Stimulated activated CD8-positive, alpha-beta memory T cell treated with anti-CD3 and anti-CD28 coated beads, Interleukin-15, amount 100 ng/mL, for 1 hour (primary cell): Measurements from ENCODE around the gene GLCE.

Experiments
- DNase-seq: peaks from one replicate; pipeline ENCODE4 v3.0.0-alpha.2; 2020; ENCODE audit warnings: low read depth

The GLCE gene

DNA sequence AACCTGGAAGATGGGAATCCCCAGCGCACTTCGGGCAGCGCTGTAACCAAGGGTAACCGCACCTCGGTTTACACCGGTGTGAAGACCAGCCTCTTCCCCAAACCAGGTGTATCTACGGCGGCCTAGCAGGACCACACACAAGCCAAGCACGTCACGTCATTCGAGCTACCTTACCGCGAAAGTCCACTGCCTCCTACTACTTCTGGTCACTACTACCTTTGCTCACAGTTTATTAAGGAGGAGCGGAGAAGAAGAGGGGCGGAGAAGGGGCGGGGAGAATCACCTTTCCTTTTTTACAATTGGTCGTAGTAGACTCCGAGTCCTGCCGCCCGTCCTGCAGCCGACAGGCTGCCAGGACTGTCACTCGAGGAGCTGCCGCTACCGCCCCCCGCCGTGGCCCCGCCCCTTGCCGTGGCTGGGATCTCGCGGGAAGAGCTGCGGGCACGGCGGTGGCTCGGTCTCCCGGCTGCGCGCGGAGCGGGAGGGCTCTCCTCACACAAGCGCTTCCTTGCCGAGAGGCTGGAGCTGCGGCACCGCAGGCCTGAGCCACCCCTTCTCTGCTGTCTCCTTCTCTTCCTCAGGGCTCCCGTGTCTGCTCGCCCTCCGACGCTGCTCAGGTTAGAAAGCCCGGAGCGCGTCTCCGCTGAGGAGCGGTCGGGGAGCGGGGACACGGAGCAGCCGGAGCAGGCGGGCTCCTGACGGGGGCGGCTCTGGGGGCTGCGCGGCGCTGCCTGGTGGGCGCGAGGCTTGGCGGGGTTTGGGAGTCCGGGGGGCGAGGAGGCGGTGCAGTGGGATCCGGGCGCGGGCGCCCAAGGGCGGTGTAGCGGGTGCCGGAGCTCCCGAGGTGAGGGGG, at the start of gene GLCE:
Gene GLCE, plus strand, starts transcription at position 495 of the 853 bp plus-strand sequence. CDS start 95,172 bp downstream, outside the sequence.
- DNase-seq: peak; percentile 79

DNA sequence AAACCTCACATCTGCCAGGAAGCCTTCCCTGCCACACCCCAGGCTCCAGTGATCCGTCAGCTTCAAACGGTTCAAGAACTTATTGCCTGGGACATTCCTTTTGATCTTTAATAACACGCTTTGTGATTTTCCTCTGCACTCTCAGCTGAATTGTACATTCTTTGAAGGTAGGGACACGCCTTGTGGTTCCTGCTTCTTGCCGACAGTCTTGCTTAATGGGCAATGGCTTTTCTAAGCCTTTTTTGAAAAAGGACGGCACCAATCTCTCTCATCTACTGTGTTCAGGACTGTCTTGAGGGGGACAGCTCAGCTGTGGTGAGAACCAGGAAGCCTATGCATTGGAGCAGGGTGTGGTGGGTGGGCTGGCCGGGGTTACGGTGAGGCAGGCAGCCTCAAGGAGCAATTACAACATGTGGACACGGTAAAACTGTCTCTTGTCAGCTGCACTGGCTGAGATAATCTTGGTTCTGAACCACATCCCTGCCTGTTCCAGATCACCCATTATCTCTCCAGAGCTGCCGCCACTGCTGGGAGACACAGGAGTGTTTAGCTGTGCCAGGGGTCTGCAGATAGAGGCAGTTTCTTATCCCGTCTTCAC, 46.0 kb upstream of the GLCE start:
- no peak for DNase-seq

DNA sequence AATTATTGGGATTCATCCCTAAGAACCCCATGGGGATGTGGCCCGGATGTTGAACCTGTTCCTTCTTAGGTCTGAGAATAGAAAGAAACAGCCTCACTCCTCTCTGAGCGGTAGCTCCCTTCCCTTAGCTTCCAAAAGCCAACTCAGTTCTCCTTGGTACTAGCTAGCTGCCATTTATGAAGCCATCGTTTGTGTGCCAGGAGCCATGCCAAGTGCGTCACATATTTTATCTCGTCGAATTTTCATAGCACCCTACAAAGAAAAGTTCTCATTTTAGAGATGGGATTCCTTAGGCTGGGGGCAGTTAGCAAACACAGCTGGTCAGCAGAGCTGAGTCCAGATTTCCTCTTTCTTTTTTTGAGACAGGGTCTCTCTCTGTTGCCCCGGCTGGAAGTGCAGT, 45.4 kb upstream of the GLCE start:
- no peak for DNase-seq

DNA sequence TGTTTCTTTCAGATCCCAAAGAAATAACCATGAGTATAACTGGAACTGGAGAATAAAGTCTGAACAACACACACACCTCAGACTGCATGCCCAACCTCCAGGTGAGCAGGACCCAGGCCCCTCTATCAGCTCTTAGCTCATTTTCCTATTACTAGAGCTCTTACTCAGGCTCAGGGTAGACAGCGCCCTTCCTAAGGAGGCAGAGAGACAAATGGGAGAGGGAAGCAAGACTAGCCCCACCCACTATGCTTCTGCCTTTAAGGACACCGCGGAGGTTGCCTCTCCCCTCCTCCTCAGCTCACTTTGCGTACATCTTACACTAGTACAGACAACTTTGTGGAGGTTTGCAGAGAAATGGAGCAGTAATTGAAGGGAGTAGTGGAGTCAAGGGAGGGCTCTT, 44.0 kb upstream of the GLCE start:
- DNase-seq: no peak

DNA sequence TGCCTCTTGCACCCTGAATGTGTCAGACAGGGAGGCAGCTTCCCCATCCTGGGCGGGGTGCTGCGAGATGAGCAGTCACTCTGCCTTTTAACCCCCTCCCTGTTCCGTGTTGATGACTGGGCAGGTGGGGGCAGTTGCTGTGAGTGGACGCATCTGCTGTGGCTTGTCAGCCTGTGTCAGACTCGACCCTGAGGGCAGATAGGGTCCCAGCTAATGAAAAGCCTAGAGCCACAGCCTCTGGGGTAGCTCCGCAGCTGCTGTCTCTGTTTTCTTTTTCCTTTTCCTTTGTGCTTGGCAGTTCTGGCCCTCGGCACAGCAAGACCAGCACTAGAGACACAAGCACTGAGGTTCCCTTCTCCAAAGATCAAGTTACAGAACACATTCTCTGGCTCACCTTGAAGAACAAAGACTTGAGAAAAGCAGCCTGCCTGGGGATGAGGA, 43.0 kb upstream of the GLCE start:
- no peak for DNase-seq

DNA sequence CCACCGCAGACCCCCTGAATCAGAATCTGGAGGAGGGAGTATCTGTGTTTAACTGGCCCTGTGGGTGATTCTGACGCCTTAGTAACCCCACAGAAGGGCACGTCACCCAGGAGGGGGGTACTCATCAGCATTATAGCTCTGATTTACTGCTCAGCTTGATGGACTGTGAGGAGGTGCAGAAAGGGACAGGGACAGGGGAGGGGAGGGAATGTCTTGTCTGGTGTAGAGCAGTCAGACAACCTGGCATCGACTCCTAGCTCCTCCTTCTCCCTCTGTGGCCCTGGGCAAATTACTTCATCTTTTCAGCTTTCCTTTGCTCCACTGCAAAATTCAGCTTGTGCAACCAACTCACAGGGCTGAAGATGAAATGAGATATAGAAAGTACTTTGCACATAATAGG, 42.3 kb upstream of the GLCE start:
- no peak for DNase-seq

DNA sequence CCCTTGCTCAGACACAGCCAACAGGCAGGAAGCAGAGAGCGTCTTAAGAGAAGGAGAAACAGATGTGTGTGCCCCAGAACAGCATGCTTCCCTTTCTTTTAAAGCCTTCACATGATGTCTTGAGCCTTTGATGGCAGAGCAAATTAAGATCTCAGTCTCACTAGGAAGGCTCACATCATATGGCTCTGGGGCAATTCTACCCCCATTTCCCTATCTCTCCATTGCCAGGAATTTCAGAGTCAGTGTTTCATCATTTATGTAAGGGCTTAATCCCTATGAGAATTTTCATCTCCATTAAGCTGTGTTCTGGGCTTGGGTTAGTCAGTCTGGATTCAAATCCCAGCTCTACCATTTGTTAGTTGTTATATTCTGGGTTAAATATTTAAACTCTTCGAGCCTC, 41.4 kb upstream of the GLCE start:
- no peak for DNase-seq

DNA sequence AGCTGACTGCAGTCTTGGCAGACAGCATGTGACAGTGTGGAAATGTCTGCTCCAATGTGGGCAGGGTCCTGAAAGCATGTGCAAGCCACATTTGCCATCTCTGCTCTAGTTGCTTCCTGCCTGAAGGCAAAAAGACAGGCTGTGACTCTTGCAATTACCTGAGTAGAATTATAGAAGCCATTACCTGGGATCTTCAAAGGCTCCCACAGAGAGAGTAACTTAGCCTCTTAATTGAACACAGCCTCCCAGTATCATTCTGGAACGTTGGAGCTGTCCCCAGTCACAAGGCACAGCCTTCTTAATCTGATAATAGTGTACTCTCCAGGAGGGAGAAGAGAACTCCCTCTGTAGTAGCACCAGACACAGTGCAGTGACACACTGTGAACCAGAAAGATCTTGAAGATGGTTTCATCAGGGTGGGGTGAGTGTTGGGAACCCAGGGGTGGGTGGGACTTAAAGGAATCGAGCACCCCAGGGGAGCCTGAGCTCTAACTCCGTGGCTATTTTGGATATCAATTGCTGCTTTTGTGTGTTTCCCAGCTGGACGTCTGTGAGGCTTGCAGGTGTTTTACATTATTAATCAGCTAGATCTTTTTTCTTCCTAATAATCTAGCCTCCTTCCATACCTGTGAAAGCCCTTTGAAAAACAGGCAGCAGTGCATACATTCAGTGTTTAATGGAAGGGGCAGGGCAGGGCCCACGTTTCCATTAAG, 40.6 kb upstream of the GLCE start:
- DNase-seq: no peak

DNA sequence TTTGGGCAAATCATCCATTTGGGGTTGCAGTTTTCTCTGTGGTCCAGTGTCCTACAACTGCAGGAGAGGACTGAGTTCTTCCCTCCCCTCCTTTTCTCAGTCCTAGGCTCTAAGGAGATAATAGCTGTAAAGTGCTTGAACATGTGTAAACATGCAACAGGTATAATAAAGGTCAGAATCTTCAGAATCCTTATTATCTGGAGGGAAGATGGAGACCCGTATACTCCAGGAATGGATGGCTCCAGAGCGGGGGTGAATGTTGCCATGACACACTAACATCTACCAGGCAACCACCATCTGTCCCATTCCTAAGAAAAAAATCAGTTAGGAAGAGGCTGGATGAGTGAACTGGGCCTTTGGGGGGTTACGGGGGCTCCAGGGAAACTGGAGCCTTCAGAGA, 39.7 kb upstream of the GLCE start:
- DNase-seq: no peak

DNA sequence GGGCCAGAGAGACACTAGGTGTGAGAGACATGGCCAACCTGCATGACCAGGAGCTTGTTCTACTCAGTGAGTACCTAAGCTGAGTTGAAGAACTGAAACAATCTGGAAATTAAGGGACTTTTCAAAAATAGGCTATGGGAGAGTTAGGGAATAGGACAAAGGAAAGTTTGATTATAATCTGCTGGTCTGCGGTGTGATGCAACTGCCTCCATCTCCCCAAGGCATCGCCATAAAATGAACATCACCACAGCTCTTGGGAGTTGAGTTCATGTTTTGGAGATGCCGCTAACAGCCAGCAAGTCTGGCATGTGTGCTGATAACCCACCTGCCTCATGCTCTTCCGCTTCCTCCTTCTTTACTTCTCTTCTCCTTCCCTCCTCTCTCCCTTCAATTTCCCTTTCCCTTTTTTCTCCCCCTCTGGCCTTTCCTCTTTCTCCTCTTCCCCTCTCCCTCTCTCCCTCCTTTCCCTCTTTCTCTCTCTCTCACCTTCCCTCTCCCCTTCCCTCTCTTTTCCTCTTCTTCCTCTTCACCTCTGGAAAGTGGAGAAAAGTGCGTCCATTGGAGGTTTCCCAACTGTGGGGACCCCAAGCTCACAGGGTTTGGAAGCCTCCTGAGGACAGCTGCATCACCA, 39.1 kb upstream of the GLCE start:
- no peak for DNase-seq

DNA sequence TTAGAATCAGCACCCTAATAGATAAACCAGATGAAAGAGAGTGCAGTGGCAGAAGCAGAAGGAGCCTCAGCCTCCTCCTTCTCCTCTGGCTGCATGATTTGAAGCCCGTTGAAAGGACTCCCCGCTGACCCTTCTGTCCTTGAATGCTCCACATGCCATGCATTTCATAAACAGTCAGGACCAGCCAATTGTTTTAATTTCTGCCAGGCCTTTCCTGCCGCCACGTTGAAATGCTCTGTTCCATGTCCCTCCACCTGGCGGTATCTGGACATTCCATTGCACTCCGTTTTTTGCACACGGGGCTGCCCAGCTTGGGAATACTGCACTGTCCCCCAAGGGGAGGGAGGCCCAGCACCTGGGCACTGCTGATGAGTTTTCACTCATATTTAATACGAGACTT, 35.2 kb upstream of the GLCE start:
- DNase-seq: no peak

DNA sequence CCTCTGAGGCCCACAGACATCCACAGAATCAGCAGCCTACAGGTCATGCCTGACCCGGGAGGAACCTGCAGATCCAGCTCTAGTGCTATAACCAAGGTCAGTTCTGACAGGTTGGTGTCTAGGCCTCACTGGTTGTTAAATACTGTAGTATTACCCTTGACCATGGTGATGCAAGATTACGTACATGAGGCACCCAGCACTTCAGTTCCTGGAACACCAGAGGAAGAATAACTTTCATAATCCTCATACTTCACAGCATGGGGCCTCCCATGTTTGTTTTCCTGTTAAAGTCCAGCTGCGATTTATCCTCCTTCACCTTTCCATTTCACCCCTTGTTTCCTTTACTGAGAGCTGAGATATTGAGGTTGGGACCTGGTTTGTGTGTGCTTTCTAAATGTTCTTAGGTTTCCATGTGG, 34.4 kb upstream of the GLCE start:
- DNase-seq: no peak

DNA sequence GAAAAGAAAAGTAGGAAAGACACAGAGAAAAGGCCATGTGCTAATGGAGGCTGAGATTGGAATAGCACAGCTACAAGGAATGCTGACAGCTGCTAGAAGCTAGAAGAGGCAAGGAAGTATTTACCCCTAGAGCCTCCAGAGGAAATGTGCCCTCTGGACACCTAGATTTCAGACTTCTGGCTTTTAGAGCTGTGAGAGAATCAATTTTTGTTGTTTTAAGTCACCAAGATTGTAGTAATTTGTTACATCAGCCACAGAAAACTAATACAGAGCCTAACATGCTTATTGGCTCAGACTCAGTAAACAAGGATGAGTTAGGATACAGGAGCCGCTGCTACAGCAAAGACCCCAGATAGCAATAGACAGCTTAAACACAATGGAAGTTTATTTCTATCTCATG, 33.1 kb upstream of the GLCE start:
- DNase-seq: no peak

DNA sequence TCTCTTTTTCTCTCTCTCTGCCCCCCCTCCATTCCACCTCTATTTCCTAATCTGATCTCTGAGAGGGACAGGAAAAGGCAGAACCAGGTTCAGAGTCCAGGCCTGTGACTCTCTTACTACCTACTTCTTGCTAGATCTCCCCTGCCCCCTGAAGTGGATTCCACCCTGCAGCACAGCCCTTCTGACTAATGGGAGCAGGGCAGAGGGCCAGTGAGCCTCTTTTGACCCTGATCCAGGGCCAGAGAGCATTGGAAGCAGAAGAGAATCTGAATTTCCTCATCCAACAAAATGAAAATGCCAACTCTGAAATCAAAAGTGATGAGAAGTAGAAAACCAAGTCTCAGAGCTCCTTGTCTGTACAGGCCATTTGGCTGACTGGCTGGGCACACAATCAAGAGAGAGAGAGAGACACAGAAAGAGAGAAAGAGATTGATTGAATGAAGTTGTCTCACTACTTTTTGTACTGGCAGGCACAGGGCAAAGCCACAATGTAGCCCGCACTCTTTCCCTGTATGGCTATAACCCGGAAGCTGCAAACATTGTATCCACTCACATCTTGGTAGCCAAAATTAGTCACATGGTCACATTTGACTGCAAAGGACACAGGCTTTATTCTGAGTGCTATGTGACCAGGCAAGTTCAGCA, 31.6 kb upstream of the GLCE start:
- no peak for DNase-seq

DNA sequence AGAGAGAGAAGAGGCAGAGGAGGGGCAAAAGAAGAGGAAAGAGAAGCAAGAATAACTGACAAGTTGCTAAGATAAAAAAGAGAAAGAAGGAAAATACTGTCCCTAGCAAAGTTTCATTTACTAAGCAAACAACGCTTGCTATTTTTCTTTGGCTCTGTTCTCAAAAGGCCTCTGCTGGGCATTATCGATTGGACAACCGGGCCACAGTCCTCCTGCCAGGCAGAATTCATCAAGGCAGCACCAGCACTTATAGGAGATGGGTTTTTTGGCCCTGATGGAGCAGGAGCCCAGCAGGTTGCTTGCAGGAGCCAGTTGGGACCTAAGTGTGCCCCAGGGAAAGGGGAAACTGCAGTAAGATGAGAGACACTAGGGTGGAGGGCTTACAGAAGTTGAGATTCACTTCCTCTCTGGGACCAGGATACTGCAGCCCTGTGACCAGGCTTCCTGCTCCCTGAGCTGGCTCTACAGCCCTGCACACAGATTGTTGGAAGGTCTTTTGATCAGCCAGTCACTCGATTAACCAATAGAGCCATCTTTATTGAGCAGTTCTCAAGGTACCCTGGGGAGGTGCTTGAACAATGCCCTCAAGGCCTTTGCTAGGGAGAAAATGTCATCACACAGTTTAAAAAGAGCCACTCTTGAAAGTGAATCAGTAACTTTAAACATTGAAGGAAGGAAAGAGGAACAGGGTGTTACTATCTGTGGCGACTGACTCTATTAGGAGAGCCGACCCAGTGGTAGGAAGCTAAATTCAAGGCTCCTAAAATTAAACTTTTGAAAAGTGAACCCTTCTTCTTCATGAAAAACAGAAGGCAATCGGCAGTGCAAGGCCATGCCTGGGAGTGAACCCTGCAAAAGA, 28.8 kb upstream of the GLCE start:
- no peak for DNase-seq

DNA sequence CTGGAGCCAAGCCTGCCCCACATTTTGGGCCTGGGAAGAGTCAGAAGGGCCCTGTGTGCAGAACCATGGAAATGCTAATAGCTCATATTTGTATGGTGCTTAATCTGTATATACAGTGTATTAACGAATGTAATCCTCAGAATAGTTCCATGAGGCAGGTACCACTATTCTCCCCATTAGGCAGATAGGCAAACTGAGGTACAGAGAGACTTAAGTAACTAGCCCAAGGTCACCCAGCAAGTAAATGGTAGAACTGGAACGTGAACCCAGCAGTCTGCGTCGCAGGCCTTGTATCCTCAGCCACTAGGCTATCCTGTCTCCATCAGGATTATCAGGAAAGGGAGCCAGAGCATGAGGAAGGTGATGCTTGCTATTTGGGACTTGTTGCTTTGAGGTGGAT, 28.0 kb upstream of the GLCE start:
- no peak for DNase-seq

DNA sequence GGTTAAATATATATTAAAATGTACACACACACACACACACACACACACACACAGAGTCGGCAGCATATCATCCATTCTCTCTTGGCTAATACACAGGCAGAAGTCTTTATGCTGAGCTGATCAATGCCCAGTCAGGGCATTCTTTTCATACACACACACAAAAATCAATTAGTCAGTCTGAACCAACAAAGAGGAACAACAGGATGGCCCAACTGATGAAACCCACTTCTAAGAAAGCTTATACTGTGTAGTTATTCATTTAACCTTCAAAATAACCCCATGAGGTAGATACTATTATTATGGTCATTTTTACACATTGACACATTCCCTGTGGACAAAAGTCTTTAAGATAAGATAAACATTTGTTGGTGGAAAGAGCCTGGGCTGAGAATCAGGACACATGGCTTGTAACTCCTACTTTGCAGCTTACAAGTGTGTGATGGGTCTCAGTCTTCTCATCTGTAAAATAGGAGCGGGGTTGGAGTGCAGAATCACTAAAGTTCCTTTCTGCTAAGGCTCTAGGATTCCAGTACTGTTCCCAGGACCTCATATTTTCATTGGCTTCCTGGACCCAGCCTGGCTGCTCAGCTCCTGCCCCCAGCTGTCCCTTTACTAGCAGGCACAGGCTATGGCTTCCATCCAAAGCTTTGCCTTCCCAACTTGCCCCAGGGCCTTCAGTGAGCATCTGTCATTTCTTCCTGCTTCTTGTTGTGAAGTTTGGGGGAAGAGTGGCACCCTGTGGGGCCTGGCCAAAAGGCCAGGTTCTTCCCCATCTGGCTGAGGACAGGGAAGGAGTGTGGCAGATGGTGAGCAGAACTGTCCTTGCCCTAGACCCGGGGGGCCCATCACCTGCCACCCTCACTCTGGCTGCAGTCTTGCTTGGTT, 27.2 kb upstream of the GLCE start:
- DNase-seq: no peak

DNA sequence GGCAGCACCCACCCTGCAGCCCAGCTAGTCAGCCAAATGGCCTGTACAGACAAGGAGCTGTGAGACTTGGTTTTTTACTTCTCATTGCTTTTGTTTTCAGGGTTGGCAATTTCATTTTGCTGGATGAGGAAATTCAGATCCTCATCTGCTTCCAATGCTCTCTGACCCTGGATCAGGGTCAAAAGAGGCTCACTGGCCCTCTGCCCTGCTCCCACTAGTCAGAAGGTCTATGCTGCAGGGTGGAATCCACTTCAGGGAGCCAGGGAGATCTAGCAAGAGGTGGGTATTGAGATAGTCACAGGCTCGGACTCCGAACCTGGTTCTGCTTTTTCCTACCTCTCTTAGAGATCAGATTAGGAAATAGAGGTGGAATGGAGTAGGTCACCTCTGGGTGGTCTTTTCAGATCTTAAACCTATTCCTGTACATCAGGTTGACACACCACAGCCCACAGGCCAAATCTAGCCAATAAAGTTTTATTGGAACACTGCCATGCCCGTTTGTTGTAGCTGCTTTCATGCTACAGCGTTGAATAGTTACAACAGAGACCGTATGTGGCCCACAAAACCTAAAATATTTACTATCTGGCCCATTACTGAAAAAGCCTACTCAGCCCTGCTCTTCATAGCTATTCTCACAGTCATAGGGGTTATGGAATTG, 26.4 kb upstream of the GLCE start:
- DNase-seq: no peak

DNA sequence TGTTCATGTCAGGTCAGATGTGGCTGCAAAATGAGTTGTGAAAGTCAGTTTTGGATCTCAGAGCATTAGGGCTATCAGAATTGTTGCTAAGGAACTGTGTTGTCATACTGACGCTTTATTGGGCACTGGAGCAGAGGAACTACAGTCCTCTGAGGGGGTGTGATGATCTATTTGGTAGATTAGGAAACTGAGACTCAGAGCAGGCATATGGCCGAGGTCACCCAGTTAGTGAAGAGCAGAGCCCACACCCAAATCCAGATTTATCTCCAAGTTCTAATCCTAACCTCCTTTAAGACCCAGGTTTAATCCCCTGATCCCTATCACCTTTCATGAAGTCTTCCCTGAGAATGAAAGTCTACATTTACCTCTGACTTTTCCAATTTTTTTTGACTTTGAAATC, 25.6 kb upstream of the GLCE start:
- no peak for DNase-seq

DNA sequence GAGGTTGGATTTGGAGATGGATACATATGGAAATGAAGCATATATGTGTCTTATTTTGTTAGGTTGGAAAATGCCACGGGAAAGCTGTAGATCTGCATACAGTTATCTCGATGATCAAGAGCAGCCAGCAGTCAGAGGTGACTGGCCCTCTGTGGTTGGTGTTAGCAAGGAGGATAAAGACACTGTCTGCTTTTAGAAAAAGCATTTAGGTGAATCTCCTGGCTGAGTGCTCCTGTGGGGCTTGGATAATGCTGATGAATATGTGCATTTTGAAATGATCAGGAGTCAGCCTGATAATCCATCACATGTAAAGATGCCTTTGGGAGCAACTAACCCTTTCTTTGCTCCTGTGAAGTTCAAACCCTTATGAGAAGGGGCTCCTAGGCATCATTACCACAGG, 24.9 kb upstream of the GLCE start:
- DNase-seq: no peak
